HG02623 (cell line): Measurements from ENCODE around the gene CTTNBP2.

Experiments
- ATAC-seq: cut with Tn5 transposase; IDR thresholded peaks from one replicate; pipeline ENCODE4 v1.9.1; 2021; ENCODE audit warnings: moderate library complexity; ENCODE audit not compliant: unreplicated experiment

The CTTNBP2 gene

GRCh38 chr7:117705630-117706029, 167.6 kb downstream of the CTTNBP2 start:
- ATAC-seq = no peak

GRCh38 chr7:117704063-117704462, 169.2 kb downstream of the CTTNBP2 start:
- no peak for ATAC-seq

GRCh38 chr7:117698018-117698417, 175.2 kb downstream of the CTTNBP2 start:
- no peak for ATAC-seq

GRCh38 chr7:117692338-117692737, 180.9 kb downstream of the CTTNBP2 start:
- ATAC-seq = no peak

- no peak for ATAC-seq
Observed at GRCh38 chr7:117690147-117690546, 183.1 kb downstream of the CTTNBP2 start.

- no peak for ATAC-seq
Observed at GRCh38 chr7:117689406-117689805, 183.8 kb downstream of the CTTNBP2 start.

- no peak for ATAC-seq
Observed at GRCh38 chr7:117688126-117688525, 185.1 kb downstream of the CTTNBP2 start.

- ATAC-seq = no peak
Observed at GRCh38 chr7:117686311-117686935, 186.8 kb downstream of the CTTNBP2 start.

GRCh38 chr7:117685795-117686194, 187.4 kb downstream of the CTTNBP2 start:
- no peak for ATAC-seq

GRCh38 chr7:117683430-117684175, 189.6 kb downstream of the CTTNBP2 start:
- no peak for ATAC-seq

- ATAC-seq = no peak
Observed at GRCh38 chr7:117682681-117683385, 190.4 kb downstream of the CTTNBP2 start.

- ATAC-seq = no peak
Observed at GRCh38 chr7:117679120-117679519, 194.1 kb downstream of the CTTNBP2 start.

- no peak for ATAC-seq
Observed at GRCh38 chr7:117675497-117676435, 197.5 kb downstream of the CTTNBP2 start.

- no peak for ATAC-seq
Observed at GRCh38 chr7:117674617-117675016, 198.6 kb downstream of the CTTNBP2 start.

- no peak for ATAC-seq
Observed at GRCh38 chr7:117673839-117674238, 199.4 kb downstream of the CTTNBP2 start.

- no peak for ATAC-seq
Observed at GRCh38 chr7:117673367-117673766, 199.9 kb downstream of the CTTNBP2 start.

- no peak for ATAC-seq
Observed at GRCh38 chr7:117672453-117672852, 200.8 kb downstream of the CTTNBP2 start.

- ATAC-seq = no peak
Observed at GRCh38 chr7:117669818-117670217, 203.4 kb downstream of the CTTNBP2 start.

GRCh38 chr7:117667456-117667855, 205.8 kb downstream of the CTTNBP2 start:
- no peak for ATAC-seq

GRCh38 chr7:117666689-117667088, 206.6 kb downstream of the CTTNBP2 start:
- no peak for ATAC-seq

- ATAC-seq = no peak
Observed at GRCh38 chr7:117666031-117666430, 207.2 kb downstream of the CTTNBP2 start.
